NOMO-1 treated with dmso at 0.1 percent for 144 hours (cell line): Measurements from ENCODE around the gene ITSN1.

Source experiments
- DNase-seq: peaks from one replicate; lab custom pipeline; 2025; ENCODE audit not compliant: unreplicated experiment; lab: John Stamatoyannopoulos, UW

ITSN1 gene

DNA sequence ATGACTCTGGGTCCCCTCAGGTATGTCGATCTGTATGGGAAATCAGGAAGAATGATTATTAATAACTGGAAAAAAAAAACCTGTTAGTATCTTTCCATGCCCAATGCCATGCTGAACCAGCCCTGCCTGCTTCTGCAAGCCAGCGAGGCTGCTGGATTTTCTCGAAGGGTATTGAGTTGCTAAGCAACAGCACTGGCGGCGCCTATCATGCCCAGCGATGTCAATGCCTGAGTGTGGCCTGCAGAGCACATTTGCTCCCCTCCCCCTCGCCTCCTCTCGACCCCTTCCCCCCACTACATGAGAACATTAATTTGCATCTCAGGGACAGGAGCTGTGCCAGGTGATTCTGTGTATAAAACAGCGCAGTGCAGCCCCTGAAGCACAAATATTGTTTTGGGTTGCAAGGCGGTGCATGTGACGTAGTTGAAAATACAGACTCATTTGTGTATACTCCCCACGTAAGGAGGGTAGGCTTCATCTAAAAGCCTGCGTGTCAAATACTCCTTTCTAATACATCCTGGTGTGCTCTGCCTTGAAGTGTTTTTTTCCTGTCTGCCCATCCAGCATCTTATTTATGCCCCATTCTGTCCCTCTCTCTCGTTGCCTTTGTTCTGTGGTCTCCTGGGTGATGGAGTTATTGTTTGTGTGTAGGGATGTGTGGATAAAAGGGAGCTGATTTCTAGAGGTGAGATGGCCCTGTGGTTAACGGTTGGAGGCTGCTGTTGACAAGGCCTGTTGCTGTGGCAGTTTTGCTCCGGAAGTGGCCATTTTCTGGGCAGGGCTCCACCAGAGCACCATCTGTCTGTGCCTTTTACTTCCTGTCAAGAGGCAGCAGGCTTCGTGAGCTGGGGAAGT, 306.0 kb downstream of the ITSN1 start:
- peak; percentile 58 for DNase-seq

DNA sequence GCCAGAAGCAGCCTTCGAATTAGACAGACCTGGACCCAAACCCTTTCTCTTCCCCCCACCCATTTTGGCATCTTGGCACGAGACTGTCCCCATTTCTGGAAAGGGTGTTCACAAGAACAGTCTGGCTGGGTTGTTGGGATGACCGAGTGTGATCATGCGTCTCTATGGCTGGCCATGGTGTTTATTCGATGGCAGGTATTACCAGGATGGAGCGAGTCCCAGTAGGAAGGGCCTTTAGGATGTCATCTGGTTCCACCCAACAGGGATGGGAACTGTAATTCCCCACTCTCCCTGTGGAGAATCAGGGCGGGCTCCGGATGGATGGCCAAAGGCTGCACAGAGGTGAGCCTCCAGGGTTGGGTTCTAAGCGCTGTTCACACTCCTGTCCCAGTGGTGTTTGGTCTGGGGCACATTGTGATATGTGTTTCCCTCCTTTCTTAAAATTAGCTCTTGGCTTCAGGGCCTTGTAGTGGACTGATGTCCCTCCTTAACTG, 306.7 kb downstream of the ITSN1 start:
- DNase-seq, result no peak
